ENCODE data around the gene NEDD4L.

Gene NEDD4L

DNA sequence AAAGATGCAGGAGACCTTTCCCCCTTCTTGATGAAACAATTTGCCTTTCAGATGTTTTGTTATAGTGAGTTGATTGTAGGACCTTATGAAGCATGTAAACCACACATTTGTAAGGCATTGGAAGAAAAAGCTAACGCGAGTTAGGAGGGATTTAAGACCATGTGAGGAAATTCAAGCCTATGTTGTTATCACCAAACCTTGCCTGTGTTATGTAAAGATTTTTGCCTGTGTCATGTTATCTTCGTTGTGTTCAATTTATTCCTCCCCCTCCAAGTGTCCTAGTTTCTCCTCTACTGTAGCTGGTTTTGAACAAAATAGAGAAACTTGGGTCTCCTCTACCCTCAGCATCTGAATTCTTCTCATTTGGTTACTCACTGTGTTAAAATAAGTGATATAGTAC lies 173.0 kb downstream of the NEDD4L start:
- no peak for DNase-seq

DNA sequence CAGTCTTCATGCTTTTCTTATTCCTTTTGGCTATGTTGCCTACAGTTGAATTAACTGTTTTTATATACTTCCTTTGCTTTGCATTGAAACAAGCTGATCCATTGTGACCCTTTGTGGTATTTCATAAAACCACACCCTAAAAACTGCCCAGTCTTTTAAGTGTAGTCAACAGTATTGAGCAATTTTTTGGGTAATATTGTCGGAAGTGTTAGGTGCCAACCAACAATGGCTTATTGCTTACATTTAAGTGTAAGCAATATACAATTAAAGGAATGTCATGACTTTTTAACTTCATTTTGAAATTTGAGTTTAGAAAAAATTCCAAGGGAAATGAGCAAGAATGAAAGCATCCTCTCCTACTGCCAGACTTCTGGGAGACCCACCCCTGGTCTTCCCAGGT lies 174.1 kb downstream of the NEDD4L start:
- no peak for DNase-seq

GRCh38 chr18:58221060-58221725 lies 177.2 kb downstream of the NEDD4L start:
- no peak for DNase-seq

- DNase-seq = no peak
These were observed 178.6 kb downstream of the NEDD4L start for GRCh38 chr18:58222432-58223125.

DNA sequence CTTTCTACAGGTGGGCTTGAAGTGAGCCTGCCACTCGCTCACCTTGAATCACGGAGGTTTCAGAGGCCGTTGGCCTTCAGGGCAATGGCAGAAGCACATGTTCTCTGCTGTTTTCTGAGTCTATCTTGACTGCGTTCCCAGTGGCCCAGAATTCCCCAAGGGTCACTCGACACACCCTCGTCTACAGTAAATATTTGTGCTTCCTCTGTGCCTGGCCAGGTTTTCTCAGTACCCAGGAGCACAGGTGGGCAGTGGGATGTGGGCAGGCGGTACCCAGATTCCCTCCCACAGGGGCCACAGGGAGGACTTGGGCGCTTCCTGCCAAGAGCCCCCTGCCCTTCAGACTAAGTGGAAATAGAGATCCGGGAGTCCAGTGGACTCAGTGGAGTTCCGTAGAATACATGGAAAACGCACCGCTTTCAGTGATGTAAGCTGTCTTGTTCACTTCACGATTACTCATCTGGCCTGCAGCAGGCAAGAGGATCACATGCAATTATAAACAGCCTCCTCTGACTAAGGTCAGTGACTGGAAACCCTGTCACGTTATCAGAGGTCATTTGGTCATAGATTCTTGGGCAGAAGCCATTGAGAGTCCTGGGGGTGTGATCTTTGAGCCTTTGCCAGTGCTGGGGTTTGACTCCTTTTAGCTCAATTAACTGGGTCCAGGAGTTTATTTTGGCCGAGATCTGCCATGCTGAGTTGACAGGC lies 179.8 kb downstream of the NEDD4L start:
- no peak for DNase-seq

DNA sequence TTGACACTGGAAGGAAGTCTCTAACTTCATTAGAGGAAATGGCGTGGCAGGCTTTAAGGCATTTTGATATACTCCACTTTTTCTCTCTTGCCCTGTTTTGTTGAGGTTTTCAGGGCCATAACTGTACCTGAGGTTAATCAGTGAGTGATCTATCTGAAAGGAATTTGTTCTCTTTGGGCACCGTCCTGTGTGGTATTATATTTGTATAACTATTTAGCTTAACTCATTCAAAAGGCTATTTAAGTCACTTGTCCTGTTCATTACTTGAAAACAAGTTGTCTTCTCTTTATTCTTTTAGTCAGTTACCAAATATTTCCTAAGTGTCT lies 180.4 kb downstream of the NEDD4L start:
- no peak for DNase-seq

GRCh38 chr18:58225101-58225500 lies 181.1 kb downstream of the NEDD4L start:
- no peak for DNase-seq

GRCh38 chr18:58226429-58226828 lies 182.4 kb downstream of the NEDD4L start:
- no peak for DNase-seq

DNA sequence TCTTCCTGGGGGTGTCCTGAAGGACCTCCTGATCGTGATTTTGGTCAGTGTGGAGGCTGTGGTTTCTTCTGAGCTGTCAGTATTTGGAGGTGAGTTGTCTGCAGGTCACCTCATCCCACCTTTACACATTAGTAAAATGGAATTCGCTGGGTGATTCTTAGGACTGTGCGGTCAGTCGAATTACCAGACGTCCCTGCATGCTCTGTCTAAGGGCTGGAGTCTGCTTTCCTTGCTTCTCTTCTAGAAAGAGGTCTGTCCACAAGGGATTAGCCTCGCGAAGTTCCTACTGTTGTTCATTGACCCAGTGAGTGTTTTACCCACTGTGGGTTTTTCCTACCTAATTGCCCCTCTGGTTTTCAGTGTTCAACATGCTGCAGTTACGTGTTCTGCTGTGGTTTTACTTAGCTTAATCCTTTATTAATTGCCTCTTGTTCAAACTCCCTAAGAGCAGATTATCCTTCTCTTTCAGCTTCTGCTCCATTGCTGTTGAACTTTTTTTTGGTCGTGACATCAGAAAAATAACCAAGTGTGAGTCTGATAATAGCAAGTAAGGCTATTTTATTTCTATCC lies 183.4 kb downstream of the NEDD4L start:
- DNase-seq = no peak

GRCh38 chr18:58228176-58228575 lies 184.2 kb downstream of the NEDD4L start:
- DNase-seq = no peak

GRCh38 chr18:58228762-58229161 lies 184.7 kb downstream of the NEDD4L start:
- DNase-seq = no peak

GRCh38 chr18:58229162-58229561 lies 185.1 kb downstream of the NEDD4L start:
- DNase-seq = no peak

GRCh38 chr18:58230438-58231179 lies 186.6 kb downstream of the NEDD4L start:
- DNase-seq = no peak

- DNase-seq = no peak
These were observed 187.9 kb downstream of the NEDD4L start for GRCh38 chr18:58231930-58232329.

DNA sequence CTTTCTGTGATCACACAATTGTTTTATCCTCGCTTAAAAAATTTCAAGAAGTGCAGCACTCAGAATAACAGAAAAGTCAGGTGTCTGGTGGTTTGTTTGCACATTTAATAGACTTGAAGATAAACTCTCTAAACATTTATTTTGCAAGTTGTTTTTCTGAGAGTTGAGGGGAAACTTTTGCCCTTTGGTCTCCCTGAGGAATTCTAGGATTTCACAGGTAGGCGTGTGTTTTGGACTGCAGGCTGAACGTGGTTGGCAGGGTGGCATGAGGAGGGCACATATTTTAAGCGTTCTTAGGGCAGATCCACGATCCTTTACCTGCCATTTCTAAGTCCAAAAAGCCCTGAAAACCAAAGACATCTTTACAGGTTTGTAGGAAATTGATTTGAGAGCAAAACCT lies 188.6 kb downstream of the NEDD4L start:
- no peak for DNase-seq

DNA sequence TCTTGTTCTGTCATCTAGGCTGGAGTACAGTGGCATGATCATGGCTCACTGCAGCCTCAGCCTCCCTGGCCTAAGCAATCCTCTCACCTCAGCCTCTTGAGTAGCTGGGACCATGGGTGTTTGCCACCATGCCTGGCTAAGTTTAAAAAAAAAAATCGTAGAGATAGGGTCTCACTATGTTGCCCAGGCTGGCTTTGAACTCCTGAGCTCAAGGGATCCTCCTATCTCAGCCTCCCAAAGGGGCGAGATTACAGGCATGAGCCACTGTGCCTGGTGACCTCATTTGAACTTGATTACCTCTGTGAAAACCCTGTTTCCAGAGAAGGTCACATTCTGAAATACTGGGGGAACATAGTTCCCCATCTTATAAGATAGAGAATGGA lies 190.3 kb downstream of the NEDD4L start:
- no peak for DNase-seq

- no peak for DNase-seq
These were observed 191.0 kb downstream of the NEDD4L start for GRCh38 chr18:58235001-58235436.

DNA sequence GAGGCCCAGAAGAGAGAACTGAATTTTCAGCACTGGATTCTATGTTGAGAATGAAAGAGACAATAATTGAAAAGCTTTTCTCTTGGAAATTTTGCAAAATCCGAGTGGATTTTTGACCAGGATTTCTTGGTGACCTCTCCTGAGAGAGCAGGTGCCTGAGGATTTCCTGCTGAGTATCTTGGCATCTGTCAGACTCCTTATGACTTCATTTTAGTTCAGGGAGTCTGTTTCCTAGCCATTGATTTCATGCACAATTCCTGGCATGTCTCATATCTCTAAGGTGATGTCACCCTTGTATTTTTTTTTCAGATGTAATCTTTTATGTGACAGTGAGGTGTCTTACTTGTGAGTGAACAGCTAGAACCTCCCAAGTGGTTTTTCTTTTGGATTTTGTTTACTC lies 195.9 kb downstream of the NEDD4L start:
- DNase-seq = no peak

DNA sequence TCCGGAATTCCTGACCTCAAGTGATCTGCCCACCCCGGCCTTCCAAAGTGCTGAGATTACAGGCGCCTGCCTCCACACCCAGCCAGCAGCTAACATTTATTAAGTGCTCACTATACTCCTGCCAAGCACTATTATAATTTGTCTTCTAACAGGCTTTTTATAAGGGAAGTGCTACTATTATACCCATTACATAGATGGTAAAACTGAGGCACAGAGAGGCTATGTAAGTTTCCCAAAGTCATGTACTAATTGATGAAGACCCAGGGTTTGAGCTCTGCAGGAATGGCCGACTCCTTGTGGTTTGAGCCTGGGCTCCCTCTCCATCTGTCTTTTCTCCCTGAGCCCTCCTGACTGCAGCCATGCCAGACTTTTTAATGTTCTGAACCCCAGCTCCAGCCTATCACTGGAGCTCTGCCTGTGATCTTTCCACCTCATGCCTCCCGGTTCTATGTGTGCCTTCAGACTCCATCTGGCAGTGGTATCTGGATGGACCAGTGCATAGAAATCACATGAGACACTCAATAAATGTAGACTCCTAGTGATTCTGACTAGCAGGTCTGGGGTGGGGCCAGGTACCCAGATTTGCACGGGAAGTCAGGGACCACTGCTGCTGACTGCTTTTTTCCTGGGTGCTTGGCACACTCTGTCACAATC lies 197.1 kb downstream of the NEDD4L start:
- DNase-seq = no peak

DNA sequence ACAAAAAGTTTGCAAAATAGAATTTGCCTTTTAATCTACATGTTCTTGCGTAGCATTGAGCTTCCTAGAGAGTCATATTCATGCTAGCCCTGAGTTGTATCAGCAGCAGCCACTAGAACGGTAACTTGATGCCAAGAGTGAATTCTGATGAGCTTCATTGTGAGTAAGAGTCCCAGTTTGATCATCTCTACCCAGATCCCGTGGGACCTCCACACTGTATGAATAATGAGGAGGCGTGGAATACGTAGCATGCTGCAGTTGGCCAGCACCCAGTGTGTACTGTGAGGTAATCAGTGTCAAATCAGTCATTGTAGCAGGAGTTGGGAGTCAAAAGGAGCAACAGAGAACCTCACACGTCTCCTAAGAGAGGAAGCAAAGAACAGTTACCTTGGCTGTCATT lies 197.9 kb downstream of the NEDD4L start:
- DNase-seq = no peak

DNA sequence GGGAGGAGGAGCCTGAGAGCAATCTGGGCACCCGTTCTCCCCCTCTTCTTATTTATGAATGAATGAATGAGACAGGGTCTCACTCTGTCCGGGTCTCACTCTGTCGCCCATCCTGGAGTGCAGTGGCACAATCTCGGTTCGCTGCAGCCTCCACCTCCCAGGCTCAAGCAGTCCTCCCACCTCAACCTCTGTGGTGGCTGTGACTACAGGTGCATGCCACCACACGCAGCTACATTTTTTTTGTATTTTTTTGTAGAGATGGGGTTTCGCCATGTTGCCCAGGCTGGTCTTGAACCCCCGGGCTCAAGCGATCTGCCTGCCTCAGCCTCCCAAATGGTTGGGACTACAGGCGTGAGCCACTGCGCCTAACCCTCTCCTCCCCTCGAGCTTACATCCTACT lies 198.4 kb downstream of the NEDD4L start:
- DNase-seq = no peak

DNA sequence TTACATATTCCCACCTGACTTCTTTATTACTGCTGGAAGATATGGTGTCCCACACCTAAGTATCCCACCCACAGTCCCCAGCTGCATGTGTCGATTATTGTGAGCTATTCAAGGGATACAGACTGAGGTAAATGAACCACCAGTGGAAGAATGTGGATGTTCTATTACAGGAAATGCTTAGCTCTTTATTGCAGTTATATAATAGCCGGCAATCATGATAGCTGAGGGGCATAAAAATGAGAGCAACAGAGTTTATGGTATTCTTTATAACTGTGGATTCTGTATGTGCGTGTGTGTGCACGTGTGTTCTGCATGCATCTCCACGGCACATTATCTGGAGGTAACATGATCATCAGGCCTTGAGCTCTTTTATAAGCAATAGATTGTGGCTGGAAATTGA lies 198.9 kb downstream of the NEDD4L start:
- no peak for DNase-seq

GRCh38 chr18:58243401-58243800 lies 199.4 kb downstream of the NEDD4L start:
- no peak for DNase-seq
